Ovary (tissue), 3 donors: ENCODE measurements around the gene NPDC1.

Experiments
- CTCF ChIP-seq, 3 donors: fragments of 450-650 bp in 2 of 3; fragments of 200-600 bp in 1 of 3; IDR thresholded peaks; one replicate each; pipeline versions ENCODE4 v1.5.1 to v1.8.0; 2016 to 2022; ENCODE audit warnings: antibody characterized with exemption in 3 of 3, mild to moderate bottlenecking in 1 of 3
- EP300 ChIP-seq: sonication (generic); formaldehyde crosslinking; IDR thresholded peaks from one replicate; pipeline ENCODE4 v1.6.1; 2017; ENCODE audit warnings: antibody characterized with exemption
- POLR2A ChIP-seq: fragments of 450-650 bp; IDR thresholded peaks from one replicate; pipeline ENCODE4 v1.6.1; 2017; ENCODE audit warnings: antibody characterized with exemption, mild to moderate bottlenecking, moderate library complexity
- donor health status: DM: no; HTN: no; CAD: no.

GRCh38 chr9:137073992-137074399 lies 28.0 kb upstream of the NPDC1 start:
- no peak for TF ChIP-seq CTCF (IDR thresholded peaks at IDR 0.05)
- no peak for TF ChIP-seq POLR2A
- TF ChIP-seq EP300: no peak
